Epithelial cell of proximal tubule (primary cell): ENCODE data around the gene UBAP1. TPM values are rescaled to one million over a fixed set of nuclear protein-coding genes. Genes with fewer than 3 reads are reported as not detected.
"Not testable (repeated sequence)": the region's sequence is repeated elsewhere in the genome, so short reads cannot be mapped to it uniquely, and the experiment has no call there.

ENCODE experiments used
- DNase-seq: peaks from one replicate; pipeline ENCODE4 v3.0.0-alpha.2; 2011; ENCODE audit warnings: low read depth
- H3K4me3 ChIP-seq: 2 replicates; pipeline ENCODE4 v1.5.1; 2011; ENCODE audit warnings: low read depth, mild to moderate bottlenecking, low read length
- CTCF ChIP-seq: conservative IDR thresholded peaks from 2 replicates; pipeline ENCODE4 v1.5.1; 2012; ENCODE audit warnings: low read depth, mild to moderate bottlenecking, low read length
- total RNA-seq: library from RNA; depleted of rRNA; stranded (reverse); fragments of >200 nt; gene quantifications from 2 replicates; pipeline ENCODE4 v1.2.3, GENCODE V29; 2015

UBAP1 gene
- total RNA-seq, 1 donor from 2014 or later, result 37.4 TPM

GRCh38 chr9:34267660-34268059, 88.8 kb downstream of the UBAP1 start:
- no peak for TF ChIP-seq CTCF
- DNase-seq, result no peak
- H3K4me3 ChIP-seq, result no peak overlapping the region

- DNase-seq, result no peak
- TF ChIP-seq CTCF, result no peak
- no peak overlapping the region for H3K4me3 ChIP-seq
These were observed 92.6 kb downstream of the UBAP1 start for GRCh38 chr9:34271265-34272006.

- no peak overlapping the region for H3K4me3 ChIP-seq
- DNase-seq, result no peak
- TF ChIP-seq CTCF, result no peak
These were observed 93.3 kb downstream of the UBAP1 start for GRCh38 chr9:34272101-34272541.

GRCh38 chr9:34273588-34273987, 94.7 kb downstream of the UBAP1 start:
- DNase-seq, H3K4me3 ChIP-seq: not testable (repeated sequence)

GRCh38 chr9:34275811-34276210, 97.0 kb downstream of the UBAP1 start:
- H3K4me3 ChIP-seq, result no peak overlapping the region
- no peak for DNase-seq
- TF ChIP-seq CTCF, result no peak

GRCh38 chr9:34276772-34277171, 97.9 kb downstream of the UBAP1 start:
- no peak for DNase-seq
- no peak overlapping the region for H3K4me3 ChIP-seq
- TF ChIP-seq CTCF, result no peak

- peak; percentile 20 for DNase-seq
- no peak for TF ChIP-seq CTCF
- no peak overlapping the region for H3K4me3 ChIP-seq
These were observed 100.6 kb downstream of the UBAP1 start for GRCh38 chr9:34279411-34279810.
